T-helper 1 cell (primary cell): ENCODE measurements around the gene NDUFA6.
A peak's percentile ranks its signal among the peaks of the same experiment; 100 is the strongest.
"Not testable (repeated sequence)": the region's sequence is repeated elsewhere in the genome, so short reads cannot be mapped to it uniquely, and the experiment has no call there.

Experiments used
- DNase-seq, 5 donors: peaks; one replicate each; pipeline ENCODE4 v3.0.0-alpha.2; 2012 to 2020

The NDUFA6 gene

DNA sequence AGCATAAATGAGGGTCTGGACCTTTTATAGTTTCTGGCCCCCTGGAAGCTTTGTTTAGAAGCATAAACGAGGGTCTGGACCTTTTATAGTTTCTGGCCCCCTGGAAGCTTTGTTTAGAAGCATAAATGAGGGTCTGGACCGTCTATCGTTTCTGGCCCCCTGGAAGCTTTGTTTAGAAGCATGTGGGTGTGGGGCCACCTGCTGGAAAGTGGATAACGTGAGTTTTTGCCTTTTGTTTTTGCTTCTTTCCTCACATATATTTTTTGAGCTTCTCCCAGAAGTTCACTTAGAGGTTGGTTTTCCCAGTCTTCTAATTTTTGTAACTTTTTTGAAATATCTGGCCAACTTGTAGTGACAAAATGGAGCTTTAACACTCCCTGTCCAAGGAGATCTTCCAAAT lies 22.2 kb upstream of the NDUFA6 start:
- DNase-seq: not testable (repeated sequence)

DNA sequence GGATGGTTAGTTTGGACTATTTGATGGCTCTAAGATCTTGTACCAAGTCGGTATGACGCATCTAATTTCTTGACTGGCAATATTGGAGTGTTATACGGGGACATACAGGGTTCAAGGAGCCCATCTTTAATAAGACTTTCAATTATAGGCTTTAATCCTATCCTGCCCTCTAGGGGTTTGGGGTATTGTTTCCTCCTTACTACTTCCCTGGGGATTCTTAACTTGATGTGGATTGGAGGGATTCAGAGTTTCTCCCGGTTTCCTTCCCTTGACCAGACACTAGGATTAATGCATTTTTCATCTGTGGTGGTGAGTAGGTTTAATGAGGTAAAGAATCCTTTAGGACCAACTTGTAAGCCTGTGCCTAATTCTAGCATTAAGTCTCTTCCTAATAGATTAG lies 21.2 kb upstream of the NDUFA6 start:
- no peak for DNase-seq

DNA sequence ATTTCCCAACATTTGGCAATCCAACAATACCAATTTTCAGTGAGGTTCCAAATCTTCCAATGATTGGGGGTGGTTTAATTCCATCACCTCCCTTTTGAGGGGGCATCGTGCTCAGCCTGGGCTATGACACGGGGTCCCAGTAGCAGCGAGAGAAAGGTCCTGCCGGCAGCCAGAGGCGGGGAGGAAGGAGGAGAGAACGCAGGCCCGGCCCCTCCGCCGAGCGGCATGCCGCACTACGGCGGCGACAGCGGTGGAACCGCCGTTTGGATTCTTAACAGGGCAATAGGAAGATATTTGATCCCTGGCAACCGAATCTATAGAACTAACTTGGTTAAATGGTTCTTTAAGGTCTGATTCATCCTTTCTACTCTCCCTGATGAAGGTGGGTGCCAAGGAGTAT lies 18.3 kb upstream of the NDUFA6 start:
- DNase-seq: no peak

DNA sequence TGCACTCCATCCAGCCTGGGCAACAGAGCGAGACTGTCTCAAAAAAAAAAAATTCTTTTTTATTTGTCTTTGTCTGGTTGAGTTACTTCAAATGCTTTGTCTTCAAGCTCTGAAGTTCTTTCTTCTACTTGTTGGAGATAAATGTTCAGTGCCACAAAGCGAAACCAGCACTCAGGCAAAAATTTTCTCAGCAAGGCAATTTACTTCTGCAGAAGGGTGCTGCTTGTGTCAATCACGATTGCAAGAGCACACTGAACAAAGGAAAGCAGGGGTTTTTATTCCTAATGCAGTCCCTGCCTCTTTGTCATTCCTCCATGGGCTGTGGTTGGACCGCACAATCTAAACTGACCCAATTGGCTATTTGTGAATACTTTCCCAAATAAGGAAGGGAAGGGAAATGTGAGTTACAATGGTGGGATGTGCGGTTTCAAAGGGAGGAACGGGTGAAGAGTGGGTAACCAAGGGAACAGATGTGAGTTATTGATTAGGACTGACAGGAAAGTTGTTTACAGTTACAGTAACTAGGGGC lies 13.8 kb upstream of the NDUFA6 start:
- DNase-seq: not testable (repeated sequence)

DNA sequence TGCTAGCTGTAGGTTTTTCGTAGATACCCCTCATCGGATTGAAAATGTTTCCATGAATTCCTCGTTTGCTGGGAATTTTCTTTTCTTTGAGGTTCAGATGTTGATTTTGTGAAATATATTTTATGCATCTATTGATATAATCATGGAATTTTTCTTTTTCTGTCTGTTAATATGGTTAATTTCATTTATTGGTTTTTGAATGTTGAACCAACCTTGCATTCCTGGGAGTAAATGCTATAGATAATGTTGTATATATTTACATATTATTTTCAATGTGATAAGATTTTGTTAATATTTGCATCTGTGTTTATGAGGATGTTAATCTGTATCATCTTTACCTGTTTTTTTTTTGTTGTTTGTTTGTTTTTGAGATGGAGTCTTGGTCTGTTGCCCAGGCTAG lies 10.6 kb upstream of the NDUFA6 start:
- DNase-seq: no peak

DNA sequence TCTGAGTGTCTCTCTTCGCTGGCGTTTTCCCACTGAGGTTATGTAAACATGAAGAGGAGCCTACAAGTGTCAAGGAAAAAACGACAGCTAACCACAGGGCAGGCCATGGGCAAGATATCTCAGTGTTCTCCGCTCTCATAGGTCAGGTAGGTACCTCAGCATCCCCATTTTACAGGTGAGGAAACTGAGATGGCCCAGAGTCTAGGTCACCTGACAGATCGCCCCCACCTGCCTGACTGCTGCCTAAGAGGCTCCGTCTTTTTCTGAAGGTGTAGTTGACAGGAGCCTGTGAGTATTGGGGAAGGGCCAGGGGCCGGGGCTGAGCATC lies 847 bp upstream of the NDUFA6 start:
- DNase-seq: no peak

DNA sequence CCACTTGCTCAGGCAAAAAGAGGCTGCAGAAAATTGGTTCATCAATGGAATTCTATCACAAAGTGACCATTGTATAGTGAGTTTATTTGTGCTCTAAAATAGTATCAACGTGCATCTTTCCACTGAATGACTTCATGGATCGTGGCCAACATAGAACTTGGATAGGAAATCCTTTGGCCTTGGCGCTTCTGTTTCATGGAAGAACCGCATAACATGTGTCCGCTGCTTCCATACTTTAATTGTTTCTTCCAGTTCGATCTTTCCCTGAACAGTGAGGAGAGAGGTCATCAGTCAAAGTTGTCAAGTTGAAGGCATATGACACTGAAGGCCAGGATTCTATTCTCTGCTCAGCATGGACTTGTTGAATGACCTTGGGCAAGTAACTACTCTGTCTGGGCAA lies 4.5 kb downstream of the NDUFA6 start:
- DNase-seq: no peak

DNA sequence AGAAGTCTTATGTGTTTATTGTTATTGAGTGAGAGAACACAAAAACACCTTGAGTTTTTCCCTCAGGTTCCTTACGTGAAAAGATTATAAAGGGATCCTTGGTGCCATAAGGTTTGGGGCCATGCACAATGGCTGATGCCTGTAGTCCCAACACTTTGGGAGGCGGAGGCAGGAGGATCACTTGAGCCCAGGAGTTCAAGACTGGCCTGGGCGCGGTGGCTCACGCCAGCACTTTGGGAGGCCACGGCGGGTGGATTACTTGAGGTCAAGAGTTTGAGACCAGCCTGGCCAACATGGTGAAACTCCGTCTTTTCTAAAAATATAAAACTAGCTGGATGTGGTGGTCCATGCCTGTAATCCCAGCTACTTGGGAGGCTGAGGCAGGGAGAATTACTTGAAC lies 5.7 kb downstream of the NDUFA6 start:
- DNase-seq: no peak

DNA sequence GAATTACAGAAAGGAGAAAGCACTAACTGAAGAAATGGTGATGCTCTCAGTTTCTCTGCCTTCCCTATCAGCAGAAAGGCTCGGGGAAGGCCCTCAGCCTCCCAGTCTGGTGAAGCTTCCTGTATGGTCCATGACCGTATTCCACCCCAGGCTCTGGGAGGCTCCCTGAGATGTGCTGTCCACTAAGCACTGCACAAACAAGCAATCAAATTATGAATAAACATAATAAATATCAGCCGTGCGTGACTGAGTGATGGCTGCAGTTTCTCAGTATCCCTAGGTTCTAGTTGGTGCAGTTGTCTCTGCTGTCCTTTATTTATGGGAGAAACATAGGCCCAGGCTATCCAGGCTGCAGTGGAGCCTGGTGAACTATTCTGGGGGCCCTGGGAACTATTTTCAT lies 7.5 kb downstream of the NDUFA6 start:
- no peak for DNase-seq

DNA sequence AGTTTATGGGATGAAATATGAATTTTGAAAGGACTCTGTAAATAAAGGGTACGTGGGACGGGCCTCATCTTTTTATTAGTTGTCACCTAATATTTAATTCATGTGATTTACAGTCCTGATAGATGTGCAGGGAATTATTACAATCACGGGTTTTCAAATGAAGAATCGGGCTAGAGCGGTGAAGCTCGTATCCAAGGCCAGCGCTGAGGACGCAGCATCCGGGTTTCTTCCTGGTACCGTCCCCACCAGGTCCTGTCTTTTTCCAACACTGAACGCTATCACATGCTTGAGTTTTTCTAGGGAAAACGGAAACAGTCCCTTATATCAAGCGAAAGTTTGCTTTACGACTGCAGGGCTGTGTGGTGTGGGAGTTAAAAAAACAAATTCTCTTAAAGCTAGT lies 10.3 kb downstream of the NDUFA6 start:
- DNase-seq: peak in 1 of 5 donors; percentile 31

DNA sequence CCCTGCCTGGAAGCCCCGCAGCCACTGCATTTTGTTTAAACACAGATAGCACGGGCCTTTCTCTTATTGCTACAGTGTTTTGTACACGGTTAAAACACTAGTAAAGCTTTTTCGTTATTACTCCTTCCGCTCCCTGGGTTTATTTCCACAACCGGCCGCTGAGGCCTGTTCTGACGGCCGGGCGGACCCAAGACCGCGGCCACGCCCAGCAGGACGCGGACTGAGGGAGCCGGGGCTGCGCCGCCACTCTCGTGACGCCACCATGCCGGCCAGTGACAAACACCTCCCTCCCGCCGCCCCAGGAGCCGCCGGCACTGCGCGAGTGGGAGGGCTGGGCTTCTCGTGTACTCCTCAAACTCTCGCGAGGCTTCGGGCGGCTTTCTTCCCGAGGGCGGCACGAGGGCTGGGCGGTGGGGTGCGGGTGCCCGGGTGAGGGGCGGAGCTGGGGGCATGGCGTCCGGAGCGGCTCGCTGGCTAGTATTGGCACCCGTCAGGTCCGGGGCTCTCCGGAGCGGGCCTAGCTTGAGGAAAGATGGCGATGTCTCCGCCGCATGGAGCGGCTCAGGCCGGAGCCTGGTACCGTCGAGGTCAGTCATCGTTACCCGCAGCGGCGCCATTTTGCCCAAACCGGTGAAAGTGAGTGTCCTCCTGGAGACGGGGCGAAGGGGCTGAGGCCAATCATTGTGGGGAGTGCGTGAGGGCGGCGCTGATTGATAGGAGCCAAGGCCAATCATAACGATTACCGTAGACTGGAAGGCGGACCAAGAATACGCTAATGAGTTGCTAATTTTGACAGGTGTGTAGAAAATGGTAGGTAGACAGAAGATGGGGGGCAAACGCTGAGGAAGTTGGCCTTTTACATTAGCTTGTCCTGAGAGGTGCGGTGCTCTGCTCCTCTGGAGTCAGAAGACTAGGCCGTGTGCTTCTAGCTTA lies 11.0 kb downstream of the NDUFA6 start, which contains the start of gene SMDT1:
Gene SMDT1 (plus strand): TSS at position 382 of the 933 bp plus-strand sequence. CDS start 69 bp downstream, at position 451.
- peak; percentile 98 to 99 (median 98) for DNase-seq

DNA sequence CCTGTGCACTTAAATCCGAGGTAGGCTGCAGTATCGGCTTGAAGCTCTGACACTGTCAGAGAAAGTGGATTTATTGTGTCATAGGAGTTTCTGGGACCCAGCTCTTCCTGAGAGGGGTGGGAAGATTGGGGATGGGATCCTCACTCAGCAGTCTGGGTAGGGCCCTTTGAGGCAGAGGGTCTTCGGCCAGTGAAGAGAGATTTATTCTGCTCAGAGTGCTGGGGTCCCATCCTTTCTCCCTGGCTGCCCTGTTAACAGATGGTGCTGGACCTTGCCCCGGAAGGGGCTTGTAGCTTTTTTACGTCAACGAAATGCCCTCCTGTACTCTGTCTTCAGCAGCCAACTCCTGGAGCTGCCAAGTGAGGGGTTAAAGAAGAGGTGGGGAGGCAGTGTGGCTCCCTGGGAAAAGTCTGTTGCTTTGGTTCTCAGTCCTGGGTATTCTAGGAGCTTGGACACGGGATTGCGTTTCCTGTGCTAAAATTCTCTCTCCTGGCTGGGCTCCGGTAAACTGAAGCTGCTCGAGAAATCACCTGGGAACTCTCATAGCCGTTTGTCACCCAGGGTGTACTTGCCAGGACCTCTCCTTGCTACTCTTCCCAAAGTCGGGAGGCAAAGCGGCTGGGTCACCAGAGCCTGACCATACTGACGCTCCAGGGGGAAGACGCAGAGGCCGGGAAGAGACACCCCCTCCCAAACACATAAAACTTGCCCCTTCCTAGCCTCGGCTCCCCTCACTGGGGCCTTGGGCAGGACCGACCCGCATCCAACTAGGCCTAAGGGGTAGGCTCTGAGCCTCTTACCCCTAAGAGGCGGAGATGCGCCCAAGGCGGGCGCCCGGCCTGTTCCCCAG lies 11.9 kb downstream of the NDUFA6 start:
- DNase-seq: no peak

DNA sequence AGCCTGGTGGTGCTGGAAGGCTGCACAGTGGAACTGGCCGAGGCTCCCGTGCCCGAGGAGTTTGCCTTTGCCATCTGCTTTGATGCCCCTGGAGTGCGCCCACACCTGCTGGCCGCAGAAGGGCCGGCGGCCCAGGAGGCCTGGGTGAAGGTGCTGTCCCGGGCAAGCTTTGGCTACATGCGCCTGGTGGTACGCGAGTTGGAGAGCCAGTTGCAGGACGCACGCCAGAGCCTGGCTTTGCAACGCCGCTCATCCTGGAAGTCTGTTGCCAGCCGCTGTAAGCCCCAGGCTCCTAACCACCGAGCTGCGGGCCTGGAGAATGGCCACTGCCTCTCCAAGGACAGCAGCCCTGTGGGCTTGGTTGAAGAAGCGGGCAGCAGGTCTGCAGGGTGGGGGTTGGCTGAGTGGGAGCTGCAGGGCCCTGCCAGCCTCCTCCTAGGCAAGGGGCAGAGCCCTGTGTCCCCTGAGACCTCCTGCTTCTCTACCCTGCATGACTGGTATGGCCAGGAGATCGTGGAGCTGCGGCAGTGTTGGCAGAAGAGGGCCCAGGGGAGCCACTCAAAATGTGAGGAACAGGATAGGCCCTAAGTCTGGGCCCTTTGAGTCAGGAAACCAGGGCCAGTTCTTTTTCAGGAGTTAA lies 13.0 kb downstream of the NDUFA6 start:
- DNase-seq: no peak

DNA sequence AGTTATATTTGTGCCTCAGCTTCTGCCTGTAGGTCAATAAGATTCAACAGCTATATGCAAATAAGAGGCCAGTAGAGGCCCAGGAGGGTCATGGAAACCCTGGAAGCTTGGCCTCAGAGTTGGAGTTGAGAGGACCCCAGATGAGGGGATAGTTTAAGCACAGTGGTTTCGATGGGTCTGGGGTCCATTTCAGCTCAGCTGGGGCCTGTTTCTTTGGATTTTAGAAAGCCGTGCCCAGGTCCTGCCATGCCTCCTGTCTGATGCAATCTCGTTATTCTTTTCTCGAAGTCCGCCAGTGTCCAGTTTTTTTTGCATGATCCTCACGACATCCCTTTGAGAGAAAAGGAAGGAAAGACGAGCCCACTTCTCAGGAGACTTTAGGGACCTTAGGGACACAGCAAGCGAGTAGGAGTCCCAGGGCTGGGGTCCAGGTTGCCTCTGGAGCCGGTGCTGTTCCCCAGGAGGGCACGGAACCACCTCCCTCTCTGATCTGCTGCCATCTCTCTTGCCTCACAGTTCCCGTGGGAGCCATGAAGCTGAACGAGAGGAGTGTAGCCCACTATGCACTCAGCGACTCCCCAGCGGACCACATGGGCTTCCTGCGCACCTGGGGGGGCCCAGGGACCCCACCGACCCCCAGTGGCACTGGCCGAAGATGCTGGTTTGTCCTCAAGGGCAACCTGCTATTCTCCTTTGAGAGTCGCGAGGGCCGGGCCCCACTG lies 13.6 kb downstream of the NDUFA6 start:
- no peak for DNase-seq

DNA sequence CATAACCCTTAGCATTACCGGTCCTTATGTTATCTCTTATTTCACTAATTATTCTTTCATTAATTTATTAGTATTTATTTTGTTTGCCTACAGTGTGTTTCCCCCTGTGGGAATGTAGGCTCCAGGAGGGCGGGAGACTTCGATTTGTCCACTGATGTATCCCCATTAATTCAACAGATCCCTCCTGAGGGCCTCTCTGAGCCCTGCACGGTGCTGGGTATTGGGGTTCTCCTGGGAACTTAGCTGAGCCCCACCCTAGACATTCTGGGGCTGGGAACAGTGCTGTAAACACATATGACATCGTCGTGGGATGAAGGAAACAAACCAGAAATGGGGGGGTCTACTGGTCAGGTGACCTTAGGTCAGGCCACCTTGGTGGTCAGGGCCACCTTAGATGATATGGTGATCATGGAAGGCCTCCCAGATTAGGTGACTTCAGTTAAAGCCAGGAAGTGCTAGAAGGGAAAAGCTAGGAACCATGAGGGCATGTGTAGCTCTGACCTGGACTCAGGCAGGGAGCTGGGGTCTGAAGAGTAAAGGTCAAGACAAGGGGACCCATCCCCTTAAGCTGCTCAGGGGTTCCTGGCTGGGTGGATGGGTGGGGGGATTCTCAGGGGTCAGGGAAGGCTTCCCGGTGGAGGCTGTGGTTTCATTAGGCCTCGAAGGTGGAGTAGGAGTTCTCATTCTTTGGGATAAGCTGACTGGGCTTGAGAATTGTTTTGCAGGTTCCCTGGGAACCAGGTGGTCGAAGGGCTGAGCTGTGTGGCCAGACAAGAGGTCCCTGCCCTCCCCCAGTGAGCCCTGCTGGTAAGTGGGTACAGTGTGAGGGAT lies 15.5 kb downstream of the NDUFA6 start:
- DNase-seq: no peak

DNA sequence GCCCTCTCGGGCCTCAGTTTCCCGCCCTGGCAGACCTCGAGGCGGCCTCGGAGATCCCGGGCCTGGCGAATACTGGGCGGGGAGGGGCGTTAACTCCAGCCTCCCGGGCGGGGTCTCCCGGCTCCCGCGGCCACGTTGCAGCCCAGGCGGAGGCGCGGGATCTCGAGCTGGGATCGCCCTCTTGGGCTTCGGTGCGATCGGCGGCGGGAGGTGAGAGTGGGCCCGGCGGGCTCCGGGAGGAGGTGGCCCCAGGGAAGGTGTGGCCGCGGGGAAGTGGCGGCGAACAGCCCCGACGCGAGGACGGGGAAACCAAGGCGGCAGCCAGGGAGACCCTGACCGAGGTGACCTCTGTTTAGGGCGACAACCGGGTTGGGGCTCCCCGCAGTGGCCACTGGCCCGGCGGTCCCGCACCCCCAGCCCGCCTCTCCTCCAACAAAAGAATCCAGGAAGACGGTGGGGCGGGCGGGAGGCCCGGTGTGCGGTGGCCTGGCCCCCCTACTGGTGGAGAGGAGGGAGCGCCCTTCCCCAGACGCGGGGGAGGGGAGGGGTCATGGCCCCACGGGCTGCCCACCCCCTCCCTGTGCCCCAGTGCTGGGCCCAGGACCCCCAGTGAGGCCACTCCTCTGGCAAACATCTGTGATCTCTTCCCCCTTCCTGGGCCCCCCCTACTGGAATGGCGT lies 16.3 kb downstream of the NDUFA6 start, which contains the start of gene PHETA2:
Gene PHETA2 (plus strand): TSS at position 117 of the 680 bp plus-strand sequence. CDS start 3,046 bp downstream, outside the sequence.
- peak; percentile 27 to 67 (median 48) for DNase-seq

DNA sequence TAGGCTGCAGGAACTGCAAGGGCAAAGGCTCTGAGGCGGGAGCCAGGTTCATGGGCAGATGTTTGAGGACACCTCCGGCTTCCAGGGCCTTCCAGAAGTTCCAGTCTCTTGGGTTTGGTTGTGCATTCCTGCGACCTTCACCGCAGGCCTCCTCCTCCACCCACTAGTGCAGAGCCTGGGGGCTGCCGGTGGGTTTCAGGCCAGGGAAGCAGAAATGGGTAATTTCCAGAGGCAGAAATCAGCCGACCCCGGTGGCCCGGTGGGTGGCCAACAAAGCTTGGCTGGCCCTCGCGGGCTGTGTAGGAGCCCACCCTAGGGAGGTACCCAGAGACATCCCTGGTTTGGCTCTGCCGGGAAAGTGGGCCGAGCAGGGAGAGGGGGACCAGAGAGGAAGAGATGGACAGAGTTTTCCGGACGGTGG lies 16.9 kb downstream of the NDUFA6 start:
- DNase-seq: no peak

DNA sequence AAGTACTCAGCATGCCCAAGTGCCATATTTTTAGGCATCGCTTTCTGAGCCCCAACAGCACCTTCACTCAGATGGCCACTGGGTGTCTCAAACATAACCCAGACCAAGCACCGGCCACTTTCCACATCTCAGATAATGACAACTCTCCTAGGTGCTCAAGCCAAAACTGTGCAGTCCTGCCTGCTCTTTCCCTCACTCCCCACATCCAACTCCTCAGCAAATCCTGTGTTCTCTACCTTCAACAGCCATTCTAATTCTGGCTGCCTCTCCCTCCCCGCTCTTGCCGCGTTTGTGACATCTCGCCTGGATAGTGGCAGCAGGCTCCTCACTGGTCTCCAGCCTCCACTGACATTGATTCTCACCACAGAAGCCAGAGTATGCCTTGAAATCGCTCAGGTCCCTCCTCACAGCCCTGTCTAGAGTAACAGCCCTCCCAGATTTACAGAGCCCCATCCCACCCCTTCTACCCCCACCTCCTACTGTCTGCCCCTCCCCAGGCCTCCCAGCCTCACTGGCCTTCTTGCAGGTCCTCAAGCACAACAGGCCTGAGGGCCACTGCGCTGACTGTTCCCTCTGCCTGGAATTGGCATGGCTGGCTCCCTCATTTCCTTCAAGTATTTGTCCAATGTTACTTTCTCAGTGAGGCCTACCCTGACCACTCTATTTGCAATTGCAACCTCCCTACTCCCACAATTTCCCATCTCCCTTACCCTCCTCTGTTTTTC lies 17.8 kb downstream of the NDUFA6 start:
- no peak for DNase-seq

DNA sequence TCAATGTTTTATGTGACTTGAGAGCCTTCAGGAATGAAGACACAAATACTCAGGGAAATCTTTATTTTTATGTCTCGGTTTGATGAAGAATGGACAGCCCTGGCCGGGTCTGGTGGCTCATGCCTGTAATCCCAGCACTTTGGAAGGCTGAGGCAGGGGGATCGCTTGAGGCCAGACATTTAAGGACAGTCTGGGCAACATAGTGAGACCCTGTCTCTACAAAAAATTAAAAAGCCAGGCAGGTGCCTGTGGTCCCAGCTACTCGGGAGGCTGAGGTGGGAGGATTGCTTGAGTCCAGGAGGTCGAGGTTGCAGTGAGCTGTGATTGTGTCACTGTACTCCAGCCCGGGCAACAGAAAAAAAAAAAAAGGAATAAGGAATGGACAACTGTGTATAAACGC lies 19.1 kb downstream of the NDUFA6 start:
- not testable (repeated sequence) for DNase-seq
